Measurements from ENCODE around the gene PKP4.

The PKP4 gene

DNA sequence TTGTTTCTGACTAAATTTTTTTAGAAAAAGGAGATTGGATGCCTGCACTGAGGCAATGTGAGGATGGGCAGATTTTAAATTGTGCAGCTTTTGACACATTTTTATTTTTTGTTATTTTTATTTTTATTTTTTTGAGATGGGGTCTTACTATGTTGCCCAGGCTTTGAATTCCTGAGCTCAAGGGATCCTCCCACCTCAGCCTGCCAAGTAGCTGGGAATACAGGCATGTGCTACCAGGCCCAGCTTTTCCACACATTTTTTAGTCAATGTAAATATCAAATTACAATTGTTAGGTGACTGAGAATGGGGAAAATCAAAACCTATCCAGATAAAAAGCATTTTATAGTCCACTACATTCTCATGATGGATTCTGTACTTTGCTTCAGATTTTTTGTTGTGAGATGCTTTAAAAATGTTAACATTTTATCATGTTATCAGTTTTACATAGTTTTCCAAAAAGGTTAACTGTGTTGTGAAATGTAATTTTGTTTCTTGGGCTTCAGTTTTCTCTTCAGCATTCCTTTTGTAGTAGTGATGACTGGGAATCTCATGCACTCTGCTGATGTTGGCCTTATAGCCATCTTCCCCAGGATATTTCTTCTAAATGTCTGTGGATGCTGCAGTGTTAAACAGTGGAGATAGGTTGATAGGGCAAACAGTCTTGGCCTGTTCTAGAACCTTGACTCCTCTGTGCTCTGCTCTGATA is 41.4 kb downstream of the PKP4 start:
- DNase-seq (ENCODE audit: low read depth in 2 of 2) = no peak

DNA sequence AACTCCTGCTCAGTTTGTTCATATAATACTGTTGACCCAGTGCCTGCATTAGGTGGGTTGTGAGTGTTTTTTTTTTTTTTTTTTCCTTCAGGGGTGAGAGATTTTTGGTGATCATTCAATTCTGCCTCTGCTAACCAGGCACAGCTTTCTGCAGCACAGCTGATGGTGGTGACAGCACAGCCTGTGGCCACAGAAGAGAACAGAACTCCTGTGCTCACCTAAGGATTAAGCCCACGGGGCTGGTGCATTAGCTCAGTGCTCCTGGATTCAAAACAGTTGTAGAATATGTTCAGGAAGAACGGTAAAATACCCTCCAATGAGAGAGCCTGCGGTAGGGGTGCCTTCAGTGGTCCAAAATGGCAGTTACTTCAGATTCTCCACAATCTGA is 42.0 kb downstream of the PKP4 start:
- DNase-seq (ENCODE audit: low read depth in 2 of 2) = no peak

DNA sequence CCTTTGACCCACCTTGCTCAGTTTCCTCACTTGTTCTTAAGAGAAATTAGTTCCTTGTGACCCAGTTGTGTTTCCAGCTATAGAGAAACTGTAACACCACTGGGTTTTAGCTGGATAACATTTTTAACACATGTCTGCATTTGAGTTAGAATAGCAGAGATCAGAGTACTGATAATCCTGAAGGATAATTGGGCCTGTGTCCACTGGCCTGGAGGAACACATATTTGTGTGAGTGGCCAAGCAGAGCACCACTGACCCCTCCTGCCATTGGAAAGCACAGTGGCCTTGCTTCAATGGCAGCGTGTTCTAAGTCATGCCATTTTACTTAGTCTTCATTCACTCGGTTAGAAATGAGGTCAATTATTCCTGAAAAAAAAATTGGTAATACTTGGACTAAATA is 42.6 kb downstream of the PKP4 start:
- DNase-seq (ENCODE audit: low read depth in 2 of 2) = no peak

DNA sequence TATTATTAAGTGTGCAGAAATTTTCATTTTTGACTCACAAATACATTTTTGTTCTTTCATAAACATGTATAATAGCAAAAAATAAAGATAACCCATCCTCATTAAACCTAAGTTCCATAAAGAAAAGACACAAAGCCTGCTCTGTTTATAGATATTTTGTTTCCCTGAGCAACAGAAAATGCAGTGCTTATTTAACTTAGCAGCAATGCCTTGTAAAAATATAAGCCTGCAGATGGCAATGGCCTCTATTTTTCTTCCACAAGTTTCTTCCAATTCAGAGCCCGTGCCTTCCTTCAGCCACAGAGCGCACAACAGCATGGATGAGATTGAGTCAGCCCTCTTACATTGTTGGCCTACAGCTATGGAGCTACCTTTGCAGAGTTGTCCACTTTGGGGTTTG is 43.6 kb downstream of the PKP4 start:
- no peak for DNase-seq (ENCODE audit: low read depth in 2 of 2)

DNA sequence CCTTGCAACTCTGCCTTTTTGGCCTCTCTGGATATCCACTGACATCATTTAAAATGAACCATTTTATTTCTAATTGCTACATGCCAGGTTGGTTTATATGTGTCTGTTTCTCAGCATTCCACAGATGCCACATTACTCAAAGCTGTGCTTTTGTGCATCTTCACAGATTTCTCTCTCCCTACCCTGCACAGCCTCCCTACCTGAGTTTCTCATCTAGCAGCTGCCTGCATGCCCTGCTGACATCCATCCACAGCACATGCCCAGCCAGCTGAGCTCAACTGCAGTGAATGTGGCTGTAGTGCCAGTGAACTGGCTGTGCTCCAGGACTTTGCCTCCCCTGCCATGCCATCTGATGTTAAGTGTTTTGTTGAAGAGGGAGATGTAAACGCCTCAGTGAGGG is 44.5 kb downstream of the PKP4 start:
- DNase-seq (ENCODE audit: low read depth in 2 of 2) = no peak

DNA sequence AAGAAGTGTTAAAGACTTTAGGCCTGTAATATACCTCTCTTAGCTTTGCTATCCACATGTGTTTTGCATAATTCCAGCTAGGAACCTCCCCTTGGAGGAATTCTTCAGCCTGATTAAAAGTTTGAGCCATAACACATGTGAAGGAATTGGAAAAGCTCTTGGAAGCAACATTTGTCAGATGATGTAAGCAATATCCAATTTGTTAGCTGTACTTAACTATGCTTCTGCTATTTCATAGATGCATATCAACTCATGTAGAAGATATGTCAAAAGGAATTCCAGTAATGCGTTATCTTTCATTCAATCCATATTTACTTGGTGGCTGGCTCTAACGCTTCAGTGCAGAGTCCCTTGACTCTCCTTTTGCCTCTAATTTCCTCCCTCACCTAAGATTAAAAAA is 46.2 kb downstream of the PKP4 start:
- no peak for DNase-seq (ENCODE audit: low read depth in 2 of 2)

DNA sequence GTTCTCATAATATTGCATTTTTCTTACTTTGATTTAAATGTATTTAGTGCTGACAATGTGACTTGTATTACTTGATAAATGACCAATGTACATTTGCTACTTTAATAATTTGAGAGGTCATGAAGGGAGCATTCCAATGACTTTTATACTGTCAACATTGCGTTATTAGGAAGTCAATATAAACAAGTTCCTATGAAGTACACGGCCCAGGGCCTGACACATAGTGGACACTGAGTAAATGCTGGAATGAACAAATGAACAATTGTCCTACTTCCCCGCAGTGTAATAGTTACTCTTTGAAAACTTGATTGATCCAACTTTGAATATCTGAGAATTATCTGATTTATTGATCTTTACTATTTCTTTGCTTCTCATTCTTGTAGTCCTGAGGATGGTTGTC is 47.3 kb downstream of the PKP4 start:
- DNase-seq (ENCODE audit: low read depth in 2 of 2) = no peak

DNA sequence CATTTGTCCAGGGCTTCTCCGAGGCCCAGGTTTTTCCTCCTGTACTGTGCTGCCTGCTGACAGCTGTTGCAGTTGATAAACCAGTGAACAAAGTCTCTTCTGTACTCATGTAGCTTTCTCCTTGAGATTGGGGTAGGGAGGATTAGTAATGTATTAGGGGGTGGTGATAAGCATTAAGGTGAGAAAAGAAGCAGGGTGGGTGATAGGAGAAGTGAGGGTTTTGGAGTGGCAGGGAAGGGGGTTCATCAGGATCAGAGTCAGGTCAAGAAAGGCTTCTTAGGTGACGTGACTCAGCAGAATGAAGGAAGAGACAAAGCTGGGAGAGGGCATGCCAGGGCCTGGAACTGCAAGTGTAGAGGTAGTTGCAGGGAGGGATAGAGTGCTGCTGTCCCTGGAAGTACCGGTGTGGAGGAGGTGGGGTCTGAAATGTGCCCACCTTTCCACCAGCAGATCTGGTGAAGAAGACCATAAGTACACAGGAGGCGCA is 48.7 kb downstream of the PKP4 start:
- no peak for DNase-seq (ENCODE audit: low read depth in 2 of 2)

DNA sequence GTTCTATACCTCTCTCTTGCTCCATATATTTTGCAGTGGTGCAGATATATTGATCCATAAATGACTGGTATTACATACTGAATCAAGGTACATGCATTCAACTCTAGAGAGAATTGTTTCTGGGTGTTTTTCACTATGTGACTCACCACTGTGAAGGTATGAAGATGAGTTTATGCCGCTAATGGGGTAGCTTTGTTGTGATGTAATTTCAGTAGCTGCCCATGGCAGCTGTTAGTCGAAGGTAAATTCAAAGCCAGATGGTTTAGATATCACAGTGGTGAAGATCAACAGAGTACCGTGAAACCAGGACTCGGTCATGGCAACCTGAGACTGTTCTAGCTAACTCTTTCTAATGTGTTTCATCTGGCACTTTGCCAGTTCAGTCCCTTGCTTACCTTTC is 50.4 kb downstream of the PKP4 start:
- no peak for DNase-seq (ENCODE audit: low read depth in 2 of 2)

DNA sequence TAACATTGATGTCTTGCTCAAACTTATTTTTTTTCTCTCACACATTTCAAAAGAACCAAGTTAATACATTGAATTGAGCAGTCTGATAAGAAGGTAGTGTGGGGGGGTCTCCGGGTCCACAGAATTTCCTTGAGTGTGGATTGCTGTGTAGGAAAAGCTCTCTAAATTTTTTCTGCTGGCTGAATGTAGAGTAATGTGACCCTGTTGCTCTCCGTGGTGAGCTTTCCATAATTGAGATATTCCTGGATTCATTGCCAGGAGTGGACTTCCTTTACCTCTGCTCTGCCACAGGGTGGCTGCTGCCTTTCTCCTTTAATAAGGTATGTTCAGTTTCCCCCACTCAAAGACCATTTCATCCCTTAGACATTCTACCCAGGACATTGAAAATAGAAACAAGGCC is 50.9 kb downstream of the PKP4 start:
- no peak for DNase-seq (ENCODE audit: low read depth in 2 of 2)

DNA sequence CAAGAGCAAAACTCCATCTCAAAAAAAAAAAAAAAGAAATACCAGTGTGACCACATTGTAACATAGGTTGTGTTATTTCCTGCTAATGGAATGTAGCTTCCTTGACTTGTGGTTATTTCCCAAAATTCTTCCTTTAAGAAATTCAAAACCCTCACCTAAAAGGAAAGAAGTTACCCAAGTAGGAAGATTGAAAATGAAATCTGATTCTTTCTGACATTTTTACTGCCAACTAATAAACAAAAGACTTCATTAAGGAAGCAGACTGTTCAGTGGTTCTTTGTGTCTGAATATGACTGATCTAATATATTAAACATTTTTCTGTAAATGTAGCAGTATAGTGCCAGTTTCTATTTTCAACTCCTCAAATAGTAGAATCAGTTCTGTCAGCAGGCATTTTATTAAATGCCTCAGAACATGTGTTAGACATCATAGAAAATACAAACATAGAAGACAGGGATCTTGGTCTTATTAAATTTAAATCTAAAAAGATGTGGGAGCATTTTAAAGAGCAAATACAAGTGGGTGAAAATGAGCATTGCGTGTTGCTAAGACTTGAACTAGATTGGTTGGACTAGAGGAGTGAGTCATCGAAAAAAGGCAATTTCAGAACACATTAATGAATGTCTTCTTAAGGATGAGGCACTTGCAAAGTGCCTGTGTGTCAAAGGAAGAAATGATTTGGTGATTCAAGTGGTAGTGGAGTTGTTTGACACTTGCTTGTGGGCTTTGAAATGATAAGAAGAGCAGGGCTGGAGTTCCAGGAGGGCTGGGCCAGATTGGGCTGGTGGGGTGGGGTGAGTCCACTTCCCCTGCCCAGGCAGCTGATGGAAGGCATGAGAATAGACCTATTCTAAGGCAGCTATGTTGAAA is 53.4 kb downstream of the PKP4 start:
- no peak for DNase-seq (ENCODE audit: low read depth in 2 of 2)

DNA sequence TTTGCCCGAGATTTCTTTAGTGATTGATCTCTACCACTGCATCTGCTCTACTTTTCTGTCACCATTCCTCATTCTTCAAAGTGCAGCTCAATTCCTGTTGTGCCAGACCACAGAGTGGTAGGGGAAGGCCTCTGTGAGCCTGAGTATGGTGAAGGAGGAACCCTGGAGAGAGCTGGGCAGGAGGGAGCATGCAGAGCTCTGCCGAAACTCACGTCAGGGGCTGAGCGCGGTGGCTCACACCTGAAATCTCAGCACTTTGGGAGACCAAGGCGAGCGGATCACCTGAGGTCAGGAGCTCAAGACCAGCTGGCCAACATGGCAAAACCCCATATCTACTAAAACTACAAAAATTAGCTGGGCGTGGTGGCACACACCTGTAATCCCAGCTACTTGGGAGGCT is 54.1 kb downstream of the PKP4 start:
- DNase-seq (ENCODE audit: low read depth in 2 of 2) = no peak

DNA sequence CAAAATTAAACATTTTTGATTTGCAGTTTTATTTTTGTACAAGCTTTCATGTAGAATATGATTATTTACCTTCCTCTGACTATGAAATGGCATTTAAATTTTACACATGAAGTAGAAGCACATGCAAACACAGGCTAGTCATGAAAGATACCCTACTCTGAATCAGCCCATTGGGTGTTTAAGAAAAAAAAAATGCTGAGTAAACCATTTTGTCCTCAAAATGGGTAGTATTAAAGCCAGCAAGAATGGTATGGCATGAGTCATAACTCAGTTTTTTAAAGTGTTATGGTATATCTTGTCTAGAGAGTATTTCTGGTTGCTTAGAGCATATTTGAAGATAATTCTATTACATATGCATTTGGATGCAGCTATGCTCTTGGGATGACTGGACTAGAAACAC is 55.0 kb downstream of the PKP4 start:
- DNase-seq (ENCODE audit: low read depth in 2 of 2) = no peak

DNA sequence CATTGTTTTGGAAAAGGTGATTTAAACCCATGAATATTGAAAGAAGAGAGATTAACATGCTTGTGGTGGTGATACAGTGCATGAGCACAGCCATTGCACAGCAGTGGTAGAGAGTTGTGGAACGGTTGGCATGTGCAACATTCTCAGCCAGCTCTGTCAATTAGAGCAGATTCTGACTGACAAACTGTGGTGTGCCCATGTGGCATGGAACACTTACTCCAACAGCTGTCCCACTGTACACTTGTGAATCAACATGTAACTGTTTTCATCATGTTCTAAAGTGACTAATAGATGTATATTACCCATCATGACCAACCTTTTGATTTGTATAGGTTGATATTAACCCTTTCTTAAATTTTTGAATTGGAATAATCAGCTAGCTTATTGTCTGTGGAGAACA is 55.6 kb downstream of the PKP4 start:
- DNase-seq (ENCODE audit: low read depth in 2 of 2) = no peak

DNA sequence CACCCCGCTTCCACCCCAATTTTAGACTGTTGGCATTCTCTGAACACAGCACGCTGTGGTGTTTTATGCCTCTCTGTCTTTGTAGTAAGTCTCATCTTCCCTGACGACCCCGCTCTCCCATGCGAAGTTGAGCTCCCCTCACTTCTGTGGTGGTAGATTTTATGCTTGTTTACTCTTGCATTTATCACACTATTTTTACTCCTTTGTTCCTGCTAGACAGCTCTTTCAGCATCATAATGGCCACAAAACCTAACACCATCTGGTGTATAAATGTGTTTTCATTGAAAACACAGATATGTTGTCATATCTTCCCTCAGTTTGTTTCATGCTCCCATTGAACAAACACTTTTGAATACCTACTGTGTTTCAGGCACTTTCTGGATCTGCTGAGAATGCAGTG is 57.1 kb downstream of the PKP4 start:
- no peak for DNase-seq (ENCODE audit: low read depth in 2 of 2)

DNA sequence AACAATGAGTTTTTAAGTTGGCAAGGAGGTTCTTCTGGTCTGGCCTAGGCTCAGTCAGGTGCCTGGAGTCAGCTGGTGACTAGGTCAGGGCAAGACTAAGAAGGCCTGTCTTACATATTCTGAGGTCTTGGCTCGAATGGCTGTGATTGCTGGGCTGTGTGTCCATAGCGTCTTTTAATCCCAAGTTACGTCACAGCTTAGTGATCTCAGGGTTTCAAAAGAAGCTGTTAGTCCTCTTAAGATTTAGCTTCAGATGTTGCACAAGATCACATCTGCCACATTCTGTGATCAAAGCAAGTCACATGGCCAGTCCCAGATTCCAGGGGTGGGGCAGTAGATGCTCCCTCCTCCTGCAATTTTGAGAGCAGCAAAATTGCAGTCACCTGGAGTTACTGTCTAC is 61.3 kb downstream of the PKP4 start:
- no peak for DNase-seq (ENCODE audit: low read depth in 2 of 2)

DNA sequence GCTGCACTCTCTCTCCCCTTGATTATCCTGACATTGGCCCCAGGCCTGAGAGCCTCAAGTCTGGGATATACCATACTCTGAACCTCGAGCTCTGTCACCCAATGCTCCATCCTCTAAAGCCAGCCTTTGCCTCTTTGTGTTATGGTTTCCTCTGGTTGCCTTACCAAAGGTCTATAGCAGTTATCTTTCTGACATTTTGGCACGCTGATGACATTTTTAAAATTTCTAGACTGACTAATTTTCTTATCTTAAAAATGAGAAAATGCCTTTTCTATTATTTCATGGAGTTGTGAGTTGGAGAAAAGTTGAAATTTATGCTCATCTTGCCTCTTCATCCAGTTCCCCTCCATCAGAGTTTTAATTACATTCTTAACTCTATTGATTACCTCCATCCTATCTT is 62.7 kb downstream of the PKP4 start:
- no peak for DNase-seq (ENCODE audit: low read depth in 2 of 2)

DNA sequence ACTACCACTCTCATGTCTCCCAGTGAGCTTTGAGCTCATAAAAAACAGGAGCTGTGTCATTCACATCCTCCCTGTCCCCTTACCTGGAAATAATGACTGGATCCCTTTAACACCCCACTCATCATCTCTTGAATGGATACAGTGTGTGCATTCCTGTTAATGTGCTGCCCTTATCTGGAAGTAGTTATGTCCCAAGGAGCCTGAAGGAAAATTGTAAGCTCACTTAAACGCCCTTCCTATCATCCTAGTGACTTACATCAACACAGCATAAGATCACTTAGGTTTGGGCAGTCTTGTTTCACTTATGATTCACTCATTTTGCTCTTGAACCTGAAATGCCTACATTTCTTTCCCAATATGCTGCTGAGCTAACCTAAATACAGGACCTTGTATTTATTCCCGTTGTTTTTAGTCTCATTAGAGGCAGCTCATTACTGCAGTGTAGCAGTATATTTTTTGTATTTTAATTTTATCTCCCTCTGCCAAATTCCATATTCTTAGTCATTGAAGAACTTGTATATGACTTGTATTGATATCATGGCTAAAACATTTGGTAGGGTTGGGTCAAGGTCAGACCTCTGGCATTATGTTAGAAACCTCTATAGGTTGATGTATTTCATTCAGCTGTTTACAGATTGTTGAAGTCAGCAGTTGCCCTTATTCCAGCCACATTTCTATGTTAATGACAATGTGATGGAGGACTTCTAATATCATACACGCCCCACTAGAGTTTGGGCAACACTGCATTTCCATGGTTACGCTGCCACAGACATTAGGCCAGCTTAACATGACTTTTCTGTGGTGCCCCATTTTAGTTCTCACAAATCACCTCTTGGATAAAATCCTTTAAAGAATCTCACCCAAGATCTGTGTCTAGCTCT is 72.9 kb downstream of the PKP4 start:
- no peak for DNase-seq (ENCODE audit: low read depth in 2 of 2)

DNA sequence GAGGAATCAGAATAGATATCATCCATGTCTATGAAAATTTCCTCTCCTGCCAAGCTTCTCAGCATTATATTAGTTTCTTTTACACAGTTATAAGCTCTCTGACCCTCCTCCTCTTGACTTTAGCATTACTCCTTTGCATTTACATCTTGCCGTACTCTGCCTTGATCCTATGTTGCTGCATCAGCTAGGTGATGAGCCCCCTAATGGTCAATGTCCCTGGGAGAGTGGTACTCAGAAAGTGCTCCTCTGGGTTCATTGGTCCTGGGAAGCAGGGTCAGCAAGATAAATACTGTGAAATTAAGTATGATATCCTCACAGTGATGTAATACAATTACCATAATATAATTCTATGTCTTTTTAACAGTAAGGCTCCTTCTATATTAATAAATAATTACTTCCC is 74.1 kb downstream of the PKP4 start:
- DNase-seq (ENCODE audit: low read depth in 2 of 2) = no peak

DNA sequence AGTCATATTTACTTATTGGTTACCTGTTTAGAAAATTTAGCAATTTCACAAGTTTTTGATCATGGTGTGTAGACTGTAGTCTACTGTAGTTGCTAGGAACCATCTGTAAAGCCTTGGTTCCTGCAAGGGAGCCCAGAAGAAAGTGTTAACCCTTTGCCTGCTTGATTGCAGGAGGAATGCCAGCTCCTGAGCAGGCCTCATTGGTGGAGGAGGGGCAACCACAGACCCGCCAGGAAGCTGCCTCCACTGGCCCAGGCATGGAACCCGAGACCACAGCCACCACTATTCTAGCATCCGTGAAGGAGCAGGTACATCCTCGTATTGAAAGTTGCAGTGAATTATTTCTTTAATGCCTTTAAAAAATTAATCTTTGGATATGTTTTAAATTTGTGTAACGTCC is 76.3 kb downstream of the PKP4 start:
- DNase-seq (ENCODE audit: low read depth in 2 of 2) = no peak

DNA sequence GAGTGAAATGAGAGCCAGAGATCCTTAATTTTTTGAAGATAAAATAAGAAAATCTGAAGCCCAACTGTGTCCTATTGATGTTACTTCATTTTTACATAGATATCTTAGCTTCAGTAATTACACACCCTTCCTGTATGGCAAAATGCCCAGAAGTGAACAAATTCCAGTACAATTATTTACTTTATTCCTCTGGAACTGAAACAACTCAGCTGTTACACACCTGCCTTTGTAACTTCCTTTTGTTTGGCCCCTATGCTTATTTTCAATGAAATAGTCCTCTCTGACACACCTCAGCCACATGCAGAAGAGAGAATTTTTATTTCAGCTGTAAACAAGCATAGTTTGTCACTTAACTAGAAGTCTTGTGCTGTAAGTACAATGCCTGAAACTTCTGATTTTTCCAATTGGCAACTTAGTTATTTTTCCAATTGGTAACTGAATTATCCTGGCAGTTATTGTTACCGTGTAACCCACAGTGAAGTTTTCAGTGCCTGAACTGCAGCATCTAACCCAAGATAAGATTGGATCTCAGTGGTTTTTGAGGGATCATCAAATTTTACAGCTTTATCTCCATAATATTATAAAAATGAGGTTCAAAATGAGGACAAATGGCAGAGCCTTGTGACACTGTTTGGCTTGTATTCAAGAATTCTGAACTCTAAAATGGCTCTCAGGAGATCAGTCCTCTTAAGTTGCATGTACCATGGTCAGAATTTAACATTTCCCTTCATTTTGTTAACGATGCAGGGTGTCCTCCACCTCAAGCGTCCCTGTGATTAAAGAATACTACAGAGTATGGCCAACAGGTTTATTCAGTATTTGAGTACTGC is 82.6 kb downstream of the PKP4 start:
- no peak for DNase-seq (ENCODE audit: low read depth in 2 of 2)
